GM12874 (cell line): ENCODE data around the gene CNOT6.

Experiments
- TF ChIP-seq, protein P1 (sequence below): IDR thresholded peaks from 2 replicates; pipeline ENCODE4 v1.5.1; 2011; ENCODE audit warnings: low read depth, mild to moderate bottlenecking, control low read depth, low read length, moderate library complexity; ENCODE audit not compliant: insufficient read depth

Gene CNOT6

GRCh38 chr5:180611140-180611850, 117.1 kb downstream of the CNOT6 start:
- TF ChIP-seq, protein P1, sequence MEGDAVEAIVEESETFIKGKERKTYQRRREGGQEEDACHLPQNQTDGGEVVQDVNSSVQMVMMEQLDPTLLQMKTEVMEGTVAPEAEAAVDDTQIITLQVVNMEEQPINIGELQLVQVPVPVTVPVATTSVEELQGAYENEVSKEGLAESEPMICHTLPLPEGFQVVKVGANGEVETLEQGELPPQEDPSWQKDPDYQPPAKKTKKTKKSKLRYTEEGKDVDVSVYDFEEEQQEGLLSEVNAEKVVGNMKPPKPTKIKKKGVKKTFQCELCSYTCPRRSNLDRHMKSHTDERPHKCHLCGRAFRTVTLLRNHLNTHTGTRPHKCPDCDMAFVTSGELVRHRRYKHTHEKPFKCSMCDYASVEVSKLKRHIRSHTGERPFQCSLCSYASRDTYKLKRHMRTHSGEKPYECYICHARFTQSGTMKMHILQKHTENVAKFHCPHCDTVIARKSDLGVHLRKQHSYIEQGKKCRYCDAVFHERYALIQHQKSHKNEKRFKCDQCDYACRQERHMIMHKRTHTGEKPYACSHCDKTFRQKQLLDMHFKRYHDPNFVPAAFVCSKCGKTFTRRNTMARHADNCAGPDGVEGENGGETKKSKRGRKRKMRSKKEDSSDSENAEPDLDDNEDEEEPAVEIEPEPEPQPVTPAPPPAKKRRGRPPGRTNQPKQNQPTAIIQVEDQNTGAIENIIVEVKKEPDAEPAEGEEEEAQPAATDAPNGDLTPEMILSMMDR = no peak

GRCh38 chr5:180612683-180613082, 118.5 kb downstream of the CNOT6 start:
- TF ChIP-seq, protein P1 = no peak

- TF ChIP-seq, protein P1 = no peak
Measured at GRCh38 chr5:180613188-180613813, 119.1 kb downstream of the CNOT6 start.

DNA sequence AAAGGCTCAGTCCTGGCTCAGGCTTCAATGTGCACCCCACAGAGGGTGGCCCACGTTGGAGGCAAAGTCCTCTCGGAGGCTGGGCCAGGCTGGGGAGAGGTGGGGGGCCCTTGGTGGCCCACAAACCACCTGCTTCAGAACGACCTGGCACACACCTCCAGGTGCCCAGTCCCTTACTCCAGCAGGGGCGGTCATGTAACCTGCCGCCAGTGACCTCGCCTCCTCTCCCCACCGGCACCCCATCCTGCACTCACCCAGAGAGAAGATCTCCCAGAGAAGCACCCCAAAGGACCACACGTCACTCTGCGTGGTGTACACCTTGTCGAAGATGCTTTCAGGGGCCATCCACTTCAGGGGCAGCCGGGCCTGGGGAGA, 119.6 kb downstream of the CNOT6 start:
- TF ChIP-seq, protein P1 = no peak

- TF ChIP-seq, protein P1 = no peak
Measured at GRCh38 chr5:180618487-180618828, 124.3 kb downstream of the CNOT6 start.

DNA sequence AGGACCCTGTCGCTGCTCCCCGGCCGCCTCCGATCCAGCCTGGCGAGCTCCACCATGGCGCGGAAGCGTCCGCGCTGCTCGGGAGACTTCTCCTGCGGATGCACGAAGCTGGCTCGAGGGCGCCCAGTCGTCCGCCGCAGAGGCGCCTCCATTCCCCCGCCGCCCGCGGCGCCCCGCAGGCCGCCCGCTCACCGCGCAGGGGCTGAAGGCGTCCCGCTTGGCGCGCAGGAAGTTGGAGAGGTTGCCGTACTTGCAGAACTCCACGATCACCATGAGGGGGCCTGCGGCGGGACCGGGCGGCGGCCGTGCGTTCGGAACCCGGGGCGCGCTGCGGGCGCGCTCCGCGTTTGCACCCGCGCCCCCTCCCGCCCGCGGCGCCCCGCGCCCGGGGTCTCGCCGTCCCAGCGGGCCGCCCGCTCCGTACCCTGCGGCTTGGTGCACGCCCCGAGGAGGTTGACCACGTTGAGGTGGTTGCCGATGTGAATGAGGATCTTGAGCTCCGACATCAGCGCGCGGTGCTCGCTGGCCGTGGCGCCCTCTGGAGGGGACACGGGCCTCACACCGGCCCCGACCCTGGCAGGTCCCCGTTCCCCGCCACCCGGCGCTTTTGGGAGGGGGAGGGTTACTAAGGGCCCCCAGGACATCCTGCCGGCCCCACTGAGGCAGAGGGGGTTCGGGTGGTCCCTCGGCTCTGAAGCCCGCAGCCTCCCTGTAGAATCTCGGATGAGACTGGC, 124.8 kb downstream of the CNOT6 start:
- TF ChIP-seq, protein P1 = no peak

DNA sequence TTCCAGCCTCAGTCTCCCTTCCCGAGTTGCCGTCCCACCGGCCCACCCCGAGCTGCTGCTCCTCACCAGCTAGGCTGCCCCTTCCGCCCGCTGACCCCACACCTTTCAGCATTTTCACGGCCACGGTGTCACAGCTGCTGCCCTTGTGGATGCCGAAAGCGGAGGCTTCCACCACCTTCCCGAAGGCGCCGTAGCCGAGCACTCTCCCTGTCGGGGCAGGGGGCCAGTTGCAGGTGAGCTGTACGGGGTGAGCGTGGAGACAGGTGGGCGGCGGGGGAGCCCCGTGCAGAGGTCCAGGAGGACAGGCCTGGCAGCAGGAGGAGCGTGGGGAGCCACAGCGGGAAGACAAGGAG, 125.4 kb downstream of the CNOT6 start:
- TF ChIP-seq, protein P1 = no peak
